ENCODE data around the gene ID3. TPM values are rescaled to one million over a fixed set of nuclear protein-coding genes. Genes with fewer than 3 reads are reported as not detected.

Gene ID3, protein sequence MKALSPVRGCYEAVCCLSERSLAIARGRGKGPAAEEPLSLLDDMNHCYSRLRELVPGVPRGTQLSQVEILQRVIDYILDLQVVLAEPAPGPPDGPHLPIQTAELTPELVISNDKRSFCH
- total RNA-seq: 10 to 100 TPM; 14.4 to 34.2 TPM

DNA sequence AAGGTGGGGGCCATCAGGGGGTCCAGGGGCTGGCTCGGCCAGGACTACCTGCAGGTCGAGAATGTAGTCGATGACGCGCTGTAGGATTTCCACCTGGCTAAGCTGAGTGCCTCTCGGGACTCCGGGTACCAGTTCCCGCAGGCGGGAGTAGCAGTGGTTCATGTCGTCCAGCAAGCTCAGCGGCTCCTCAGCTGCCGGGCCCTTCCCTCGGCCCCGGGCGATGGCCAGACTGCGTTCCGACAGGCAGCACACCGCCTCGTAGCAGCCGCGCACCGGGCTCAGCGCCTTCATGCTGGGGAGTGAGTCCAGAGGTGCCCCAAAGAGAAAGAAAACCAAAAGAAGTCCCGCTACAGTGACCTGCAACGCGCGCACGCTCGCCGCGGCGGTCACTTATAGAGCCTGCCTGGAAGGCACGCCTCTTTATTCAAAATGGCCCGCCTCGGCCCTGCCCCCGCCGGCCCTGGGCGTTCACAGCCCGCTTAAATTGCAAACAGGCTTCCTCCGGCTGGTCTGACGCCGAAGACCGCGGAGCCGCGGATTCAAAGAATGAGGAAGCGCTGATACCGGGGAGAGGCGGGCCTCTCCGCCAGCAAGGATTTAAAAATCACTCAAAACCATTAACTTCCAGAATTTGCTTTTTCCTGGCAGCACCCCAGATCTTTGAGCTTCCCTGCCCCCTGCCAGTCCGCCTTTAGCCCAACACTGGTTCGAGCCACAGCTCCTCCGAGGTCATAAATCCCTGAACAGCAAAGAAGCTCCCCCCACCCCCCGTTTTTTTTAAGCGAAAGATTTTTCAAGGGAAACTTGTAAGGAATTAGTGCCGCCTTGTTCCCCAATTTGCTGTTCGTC is at the start of gene ID3:
Gene ID3, minus strand, starts transcription at position 366 of the 849 bp plus-strand sequence. Its CDS starts 75 bp downstream, at position 291.
- ATAC-seq (peak; percentile 80), DNase-seq (peak; percentile 95)
- no peaks in the 10 kb centered on the region for H3K36me3 Mint-ChIP-seq
- H3K9me3 Mint-ChIP-seq (ENCODE audit: low read depth): no peaks in the 10 kb centered on the region
- H3K4me3 Mint-ChIP-seq: peak within 1 kb of the TSS; percentile 84
- CTCF ChIA-PET: interaction anchor here (0.9 to 23.4 kb wide), 15 partner anchors 13 to 133 kb away, joined by 3 to 753 read pairs (median 6); partner anchors contain the start of gene E2F2
- peaks cover 42% of the 10 kb centered on the region for H3K27me3 Mint-ChIP-seq
- H3K4me1 Mint-ChIP-seq: peaks cover 50% of the 10 kb centered on the region
- peak within 1 kb of the TSS; percentile 71 for H3K27ac Mint-ChIP-seq

DNA sequence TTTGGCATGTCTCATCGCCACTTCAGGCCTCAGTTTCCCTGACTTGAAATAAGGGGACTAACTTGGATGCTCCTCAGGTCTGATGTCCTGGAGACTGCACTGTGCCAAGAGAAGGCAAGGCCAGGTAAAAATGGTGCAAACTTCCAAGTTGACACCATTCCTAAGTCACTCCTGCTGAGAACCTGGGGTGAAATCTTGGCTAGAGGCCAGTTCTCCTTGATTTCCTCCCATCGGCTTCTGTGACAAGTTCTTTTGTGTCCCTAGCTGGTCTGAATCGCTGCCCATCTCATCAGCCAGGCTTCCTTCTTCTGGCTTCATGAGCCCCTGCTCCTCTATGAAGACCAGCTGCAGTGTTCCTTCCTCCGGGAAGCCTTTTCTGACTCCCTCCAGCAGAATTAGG is 48.6 kb upstream of the ID3 start:
- peaks cover 21% of the 10 kb centered on the region for H3K4me1 Mint-ChIP-seq
- no peak overlapping the region for H3K27ac Mint-ChIP-seq
- no peak overlapping the region for H3K4me3 Mint-ChIP-seq
- H3K9me3 Mint-ChIP-seq (ENCODE audit: low read depth): no peaks in the 10 kb centered on the region
- no peaks in the 10 kb centered on the region for H3K36me3 Mint-ChIP-seq
- ATAC-seq (no peak), DNase-seq (no peak)
- CTCF ChIA-PET: interaction anchor here (1.6 to 3.3 kb wide), 2 partner anchors 16 to 27 kb away, joined by 5 to 10 read pairs; no protein-coding TSS in a partner anchor
- H3K27me3 Mint-ChIP-seq: no peaks in the 10 kb centered on the region

DNA sequence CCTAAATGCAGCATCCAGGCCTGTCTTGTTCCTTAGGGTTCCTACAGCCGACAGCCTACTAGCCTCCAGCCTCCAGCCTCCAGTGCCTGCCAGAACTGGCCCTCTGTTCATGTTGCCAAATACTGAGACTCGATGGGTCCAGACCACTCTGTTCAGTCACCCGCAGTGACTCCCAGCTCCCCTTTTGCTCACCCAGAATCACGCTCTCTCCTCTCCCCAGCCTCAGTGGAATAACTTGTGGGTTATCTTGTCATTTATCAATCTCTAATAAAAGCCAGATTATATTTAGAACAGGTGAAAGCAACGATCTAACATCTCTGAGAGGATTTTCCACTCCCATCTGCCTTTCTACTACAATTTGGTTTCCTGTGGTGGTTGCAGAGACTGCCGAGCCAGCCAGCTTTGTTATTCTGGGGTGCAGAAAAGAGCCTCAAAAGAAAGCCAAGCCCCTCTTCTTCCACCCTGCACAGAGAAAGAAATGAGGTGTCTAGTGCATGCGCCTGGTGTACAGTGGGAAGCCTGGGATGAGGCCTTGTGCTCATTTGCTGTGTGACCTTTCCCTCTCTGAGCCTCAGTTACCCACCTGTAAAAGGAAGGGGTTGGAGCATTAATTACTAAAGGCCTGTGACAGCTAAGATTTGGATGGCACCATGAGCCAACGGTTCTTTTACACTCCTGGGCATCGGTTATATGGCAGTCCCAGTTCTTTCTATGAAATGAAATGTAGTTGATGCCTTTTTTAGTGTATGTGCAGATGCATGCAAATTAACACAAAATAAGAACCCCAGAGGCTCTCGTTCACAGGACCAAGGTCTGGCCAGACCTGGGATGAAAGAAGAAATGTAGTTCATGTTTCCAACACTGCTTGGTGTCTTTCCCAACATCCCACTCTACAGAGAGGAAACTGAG is 42.9 kb upstream of the ID3 start:
- H3K4me3 Mint-ChIP-seq: peak overlapping the region; percentile 10
- H3K9me3 Mint-ChIP-seq (ENCODE audit: low read depth): no peaks in the 10 kb centered on the region
- no peaks in the 10 kb centered on the region for H3K27me3 Mint-ChIP-seq
- H3K27ac Mint-ChIP-seq: peak overlapping the region; percentile 79
- H3K36me3 Mint-ChIP-seq: no peaks in the 10 kb centered on the region
- peak; percentile 35 for ATAC-seq
- CTCF ChIA-PET: interaction anchor here (0.6 to 6.6 kb wide), 10 partner anchors 10 to 308 kb away, joined by 3 to 87 read pairs (median 6); partner anchors contain the start of gene ID3
- peaks cover 52% of the 10 kb centered on the region for H3K4me1 Mint-ChIP-seq
- no peak for DNase-seq

DNA sequence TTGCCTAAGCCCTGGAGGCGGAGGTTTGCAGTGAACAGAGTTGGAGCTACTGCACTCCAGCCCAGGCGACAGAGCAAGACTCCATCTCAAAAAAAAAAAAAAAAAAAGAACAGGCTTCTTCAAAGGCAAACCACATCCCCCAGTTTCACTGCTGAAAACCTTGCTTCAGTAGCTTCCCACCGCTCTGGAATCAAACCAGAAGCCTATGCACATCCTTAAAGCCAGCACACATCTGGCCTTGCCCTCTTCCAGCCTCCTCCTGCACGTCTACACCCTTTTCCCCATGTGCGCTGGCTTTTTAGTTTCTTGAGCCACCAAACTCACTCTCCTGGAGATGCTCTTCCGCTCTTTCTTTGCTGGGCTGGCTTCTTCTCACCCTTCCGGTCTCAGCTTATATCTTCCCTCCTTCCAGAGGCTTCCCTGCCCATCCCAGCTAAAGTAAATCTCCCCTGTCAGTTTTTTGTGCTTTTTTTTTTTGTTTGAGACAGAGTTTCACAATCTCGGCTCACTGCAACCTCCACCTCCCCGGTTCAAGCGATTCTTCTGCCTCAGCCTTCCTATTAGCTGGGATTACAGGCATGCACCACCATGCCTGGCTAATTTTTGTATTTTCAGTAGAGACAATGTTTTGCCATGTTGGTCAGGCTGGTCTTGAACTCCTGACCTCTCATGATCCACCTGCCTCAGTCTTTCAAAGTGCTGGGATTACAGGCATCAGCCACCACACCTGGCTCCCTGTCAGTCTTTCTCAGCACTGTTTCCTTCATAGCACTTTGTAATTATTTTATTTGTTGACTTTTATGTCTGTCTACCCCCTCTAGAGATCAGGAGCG is 42.0 kb upstream of the ID3 start:
- Mint-ChIP-seq H3K4me3 (peak overlapping the region; percentile 10), H3K9me3 (ENCODE audit: low read depth) (no peaks in the 10 kb centered on the region), H3K36me3 (no peaks in the 10 kb centered on the region), H3K4me1 (peaks cover 56% of the 10 kb centered on the region), H3K27me3 (no peaks in the 10 kb centered on the region), H3K27ac (peak overlapping the region; percentile 79)
- CTCF ChIA-PET: interaction anchor here (1.1 to 6.6 kb wide), 12 partner anchors 9 to 61 kb away, joined by 3 to 87 read pairs (median 6); partner anchors contain the start of gene ID3
- DNase-seq: no peak
- ATAC-seq: peak; percentile 13

DNA sequence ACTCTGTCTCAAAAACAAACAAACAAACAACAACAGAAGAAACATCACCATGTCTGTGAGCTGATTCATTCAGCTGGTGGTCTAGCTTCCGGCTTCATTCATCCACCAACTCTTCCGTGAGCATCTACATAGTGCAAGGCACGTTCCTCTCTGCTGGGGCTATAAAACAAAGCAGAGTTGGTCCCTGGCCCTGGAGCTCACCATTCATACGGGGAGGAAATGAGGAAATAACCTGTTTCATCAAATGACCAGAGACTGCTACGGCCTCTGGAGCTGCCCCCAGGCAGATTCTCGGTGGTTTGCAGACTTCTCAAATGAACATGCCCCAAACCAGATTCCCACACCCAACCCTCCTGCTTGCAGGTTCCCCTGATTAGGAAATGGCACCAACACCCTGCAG is 41.0 kb upstream of the ID3 start:
- CTCF ChIA-PET: interaction anchor here (1.1 to 6.6 kb wide), 13 partner anchors 9 to 103 kb away, joined by 3 to 87 read pairs (median 6); partner anchors contain the start of gene ID3
- H3K4me1 Mint-ChIP-seq: peaks cover 59% of the 10 kb centered on the region

DNA sequence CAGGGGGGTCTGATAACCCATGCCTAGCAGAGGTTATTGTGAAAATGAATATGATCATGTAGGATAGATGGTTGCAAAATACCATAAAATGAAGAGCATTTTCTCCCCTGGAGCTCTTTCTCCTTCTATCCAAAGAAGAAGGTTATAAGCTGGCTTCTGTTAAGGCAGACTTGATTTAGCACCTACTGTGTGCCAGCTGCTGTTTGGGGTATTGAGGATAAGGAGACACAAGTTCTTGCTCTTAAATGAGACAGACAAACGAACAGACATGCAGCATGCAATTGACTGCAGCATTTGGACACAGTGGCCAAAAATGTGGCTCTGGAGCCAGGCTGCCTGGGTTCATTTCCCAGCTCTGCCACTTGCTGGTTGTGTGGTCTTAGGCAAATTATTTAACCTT is 39.8 kb upstream of the ID3 start:
- CTCF ChIA-PET: interaction anchor here (1.4 to 6.6 kb wide), 8 partner anchors 11 to 55 kb away, joined by 3 to 87 read pairs (median 6); partner anchors contain the start of gene ID3
- Mint-ChIP-seq H3K4me1 (peaks cover 66% of the 10 kb centered on the region), H3K27ac (no peak overlapping the region), H3K4me3 (no peak overlapping the region), H3K9me3 (ENCODE audit: low read depth) (no peaks in the 10 kb centered on the region), H3K36me3 (no peaks in the 10 kb centered on the region), H3K27me3 (no peaks in the 10 kb centered on the region)
- DNase-seq: no peak
- no peak for ATAC-seq

More for the DNA sequence above, 41.0 kb upstream of the ID3 start:
- no peaks in the 10 kb centered on the region for H3K9me3 Mint-ChIP-seq (ENCODE audit: low read depth)
- peak overlapping the region; percentile 79 for H3K27ac Mint-ChIP-seq
- ATAC-seq (peak; percentile 72), DNase-seq (peak; percentile 68)
- H3K36me3 Mint-ChIP-seq: no peaks in the 10 kb centered on the region
- H3K27me3 Mint-ChIP-seq: no peaks in the 10 kb centered on the region
- H3K4me3 Mint-ChIP-seq: peak overlapping the region; percentile 30

DNA sequence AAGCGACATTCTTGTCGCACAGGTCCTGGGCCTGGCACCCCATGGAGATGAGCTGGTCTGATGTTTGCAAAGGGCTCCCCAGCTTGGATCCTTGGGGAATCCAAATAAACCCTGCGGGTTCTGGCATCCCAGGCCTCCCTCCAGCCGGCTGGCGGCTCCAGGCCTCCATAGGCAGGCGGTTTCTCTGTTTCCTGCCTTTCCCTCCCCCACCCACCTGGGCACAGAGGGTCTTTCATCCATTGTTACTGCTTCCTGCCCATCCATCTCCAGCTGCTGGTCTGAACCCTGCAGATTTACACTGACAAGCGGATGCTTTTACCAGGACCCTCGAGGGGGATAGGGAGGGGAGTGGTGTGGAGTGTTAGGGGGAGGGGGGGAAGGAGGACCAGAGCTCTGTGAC is 39.1 kb upstream of the ID3 start:
- Mint-ChIP-seq H3K4me1 (peaks cover 70% of the 10 kb centered on the region), H3K36me3 (no peaks in the 10 kb centered on the region), H3K9me3 (ENCODE audit: low read depth) (no peaks in the 10 kb centered on the region), H3K27me3 (no peaks in the 10 kb centered on the region), H3K27ac (no peak overlapping the region), H3K4me3 (no peak overlapping the region)
- no peak for DNase-seq
- CTCF ChIA-PET: interaction anchor here (1.0 to 6.6 kb wide), 8 partner anchors 12 to 60 kb away, joined by 3 to 87 read pairs (median 6); partner anchors contain the start of gene ID3
- ATAC-seq: no peak

DNA sequence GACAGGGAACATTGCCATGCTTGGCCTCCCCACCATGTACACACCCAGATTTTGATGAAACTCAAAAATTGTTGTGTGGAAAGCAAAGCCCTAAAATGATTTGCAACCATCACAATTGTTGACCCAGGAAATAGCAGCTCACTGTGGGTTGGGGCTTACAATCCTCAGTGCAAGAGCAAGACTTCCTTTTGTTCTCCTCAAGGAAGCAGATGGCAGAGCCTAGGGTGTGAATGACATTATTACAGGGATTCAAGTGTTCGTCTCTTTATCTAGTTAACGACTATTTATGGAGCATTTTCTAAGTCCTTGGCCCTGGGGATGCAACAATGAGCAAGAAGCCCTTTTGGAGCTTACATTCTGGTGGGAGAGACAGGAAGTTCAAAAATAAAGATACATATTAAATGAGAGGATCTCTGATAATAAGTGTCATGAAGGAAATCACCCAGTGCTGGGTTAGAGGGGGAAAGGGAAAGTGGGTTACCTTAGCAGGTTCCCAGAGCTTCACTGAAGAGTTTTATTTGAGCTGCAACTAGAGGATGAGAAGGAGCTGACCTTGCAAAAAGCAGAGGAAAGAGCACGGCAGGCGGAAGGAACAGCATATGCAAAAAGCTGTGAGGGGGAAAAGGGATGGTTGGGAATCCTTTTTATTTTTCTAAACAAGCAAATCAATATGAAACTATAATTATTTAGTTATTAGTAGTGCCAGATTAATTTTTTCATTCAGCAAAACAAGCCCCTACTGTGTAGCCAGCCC is 38.5 kb upstream of the ID3 start:
- no peaks in the 10 kb centered on the region for H3K27me3 Mint-ChIP-seq
- DNase-seq (no peak), ATAC-seq (no peak)
- no peak overlapping the region for H3K4me3 Mint-ChIP-seq
- H3K36me3 Mint-ChIP-seq: no peaks in the 10 kb centered on the region
- peaks cover 74% of the 10 kb centered on the region for H3K4me1 Mint-ChIP-seq
- peak overlapping the region; percentile 58 for H3K27ac Mint-ChIP-seq
- H3K9me3 Mint-ChIP-seq (ENCODE audit: low read depth): no peaks in the 10 kb centered on the region
- CTCF ChIA-PET: interaction anchor here (1.0 to 6.6 kb wide), 7 partner anchors 12 to 60 kb away, joined by 3 to 87 read pairs (median 5); partner anchors contain the start of gene ID3

DNA sequence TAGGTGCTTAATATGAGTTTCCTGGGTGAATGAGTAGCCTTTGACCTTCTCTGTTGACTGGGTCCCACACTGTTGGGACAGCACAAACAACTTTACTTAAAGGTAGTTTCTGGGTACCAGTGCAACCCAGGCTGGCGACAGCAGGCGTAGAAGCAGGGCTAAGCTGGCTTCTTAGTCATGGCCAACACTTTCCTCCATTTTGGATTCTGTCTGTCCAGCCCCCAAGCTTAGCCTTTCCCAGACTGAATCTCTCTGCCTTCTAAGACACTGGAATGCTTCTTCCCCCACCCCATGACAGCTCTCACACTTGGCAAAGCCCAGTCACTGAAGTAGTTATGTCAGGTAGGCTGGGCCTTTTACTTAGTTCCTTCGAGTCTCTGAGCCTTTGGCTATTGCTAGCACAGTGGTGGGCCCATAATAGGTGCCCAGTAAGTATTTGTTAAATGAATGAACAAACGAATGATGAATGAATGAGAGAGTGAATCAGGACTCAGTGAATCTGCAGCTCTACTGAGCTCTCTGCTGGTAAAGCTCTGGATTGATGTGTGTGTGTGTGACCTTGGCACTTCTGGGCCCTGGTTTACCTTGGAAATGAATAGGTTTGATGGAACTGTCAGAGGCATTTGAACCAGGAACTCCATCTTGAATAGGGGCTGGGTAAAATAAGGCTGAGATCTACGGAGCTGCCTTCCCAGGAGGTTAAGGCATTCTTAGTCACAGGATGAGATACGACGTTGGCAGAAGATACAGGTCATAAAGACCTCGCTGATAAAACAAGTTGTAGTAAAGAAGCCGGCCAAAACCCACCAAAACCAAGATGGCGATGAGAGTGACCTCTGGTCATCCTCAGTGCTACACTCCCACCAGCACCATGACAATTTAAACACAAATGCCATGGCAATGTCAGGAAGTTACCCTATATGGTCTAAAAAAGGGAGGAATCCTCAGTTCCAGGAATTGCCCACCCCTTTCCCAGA is 37.4 kb upstream of the ID3 start:
- CTCF ChIA-PET: interaction anchor here (1.0 to 6.6 kb wide), 3 partner anchors 38 to 41 kb away, joined by 5 to 87 read pairs (median 5); no protein-coding TSS in a partner anchor
- Mint-ChIP-seq H3K4me1 (peaks cover 73% of the 10 kb centered on the region), H3K27ac (no peak overlapping the region), H3K36me3 (no peaks in the 10 kb centered on the region), H3K9me3 (ENCODE audit: low read depth) (no peaks in the 10 kb centered on the region), H3K4me3 (no peak overlapping the region), H3K27me3 (no peaks in the 10 kb centered on the region)
- ATAC-seq: no peak
- no peak for DNase-seq

DNA sequence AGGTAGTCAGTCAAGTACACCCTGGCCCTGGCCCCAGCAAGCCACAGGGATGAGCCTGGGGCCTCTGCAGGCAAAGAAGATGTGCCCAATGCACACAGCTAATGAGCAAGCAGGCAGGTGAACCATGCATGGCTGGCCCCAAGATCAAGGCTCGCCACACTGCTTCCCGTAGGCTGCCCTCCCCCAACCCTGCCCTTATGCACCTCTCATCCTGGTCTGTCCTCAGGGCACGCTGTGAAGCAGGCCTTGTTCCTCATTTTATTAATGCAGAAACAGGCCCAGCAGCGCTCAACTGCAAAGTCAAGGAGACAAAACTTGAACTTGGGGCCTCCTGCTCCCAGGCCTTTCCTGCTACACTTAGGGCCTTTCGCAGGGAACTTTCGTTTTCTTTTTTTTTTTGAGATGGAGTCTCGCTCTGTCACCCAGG is 35.6 kb upstream of the ID3 start:
- Mint-ChIP-seq H3K4me1 (peaks cover 72% of the 10 kb centered on the region), H3K36me3 (no peaks in the 10 kb centered on the region), H3K27me3 (no peaks in the 10 kb centered on the region), H3K9me3 (ENCODE audit: low read depth) (no peaks in the 10 kb centered on the region), H3K27ac (peak overlapping the region; percentile 47), H3K4me3 (no peak overlapping the region)
- ATAC-seq (no peak), DNase-seq (no peak)
- CTCF ChIA-PET: interaction anchor here (1.2 to 1.8 kb wide), 3 partner anchors 40 to 42 kb away, joined by 3 to 7 read pairs (median 4); no protein-coding TSS in a partner anchor

Measured in activated CD8-positive, alpha-beta memory T cell treated with anti-CD3 and anti-CD28 coated beads, Interleukin-2, amount 10 ng/mL, durations not matched to agents 7 days and 5 days (primary cell).